Prostate gland (tissue), 2 donors: ENCODE measurements around the gene CD9. TPM values are rescaled to one million over a fixed set of nuclear protein-coding genes. Genes with fewer than 3 reads are reported as not detected.

Experiments used
- DNase-seq: peaks from one replicate; pipeline ENCODE4 v3.0.0-alpha.2; 2019; ENCODE audit warnings: low spot score
- H3K27ac ChIP-seq, 2 donors: fragments of 200-600 bp; sonication (generic); 2 replicates each; pipeline ENCODE4 v1.5.1; 2017 to 2019
- H3K27me3 ChIP-seq: fragments of 200-600 bp; sonication (generic); replicated peaks from 2 replicates; pipeline ENCODE4 v1.5.1; 2019; ENCODE audit not compliant: insufficient read depth
- H3K36me3 ChIP-seq, 2 donors: fragments of 200-600 bp; sonication (generic); 1 replicate in 1 of 2; 2 replicates in 1 of 2; pipeline versions ENCODE4 v1.5.1 to v1.8.1; 2017 to 2019
- H3K4me1 ChIP-seq: fragments of 200-600 bp; sonication (generic); replicated peaks from 2 replicates; pipeline ENCODE4 v1.5.1; 2019
- H3K4me3 ChIP-seq, 2 donors: fragments of 200-600 bp; sonication (generic); 2 replicates each; pipeline ENCODE4 v1.5.1; 2017 to 2019
- H3K9me3 ChIP-seq: fragments of 200-600 bp; sonication (generic); 2 replicates; pipeline ENCODE4 v1.5.1; 2017
- POLR2A ChIP-seq: fragments of 450-650 bp; IDR thresholded peaks from one replicate; pipeline ENCODE4 v1.6.1; 2016; ENCODE audit warnings: antibody characterized with exemption, mild to moderate bottlenecking
- POLR2AphosphoS5 ChIP-seq: sonication (generic); formaldehyde crosslinking; IDR thresholded peaks from one replicate; pipeline ENCODE4 v1.6.1; 2017; ENCODE audit warnings: antibody characterized with exemption
- WGBS: methylation state at CpG from one replicate; pipeline ENCODE4 v1.1.5; 2018; 5-methylcytosine and 5-hydroxymethylcytosine counted together
- intact Hi-C: fragments of 100-400 bp; cut with DNase I; formaldehyde crosslinking; loops from one replicate; pipeline ENCODE4 v1.14.2; 2022
- total RNA-seq, 2 donors: library from RNA; depleted of rRNA; stranded (reverse); fragments of >200 nt; gene quantifications; one replicate each; pipeline ENCODE4 v1.1.0, GENCODE V29; 2016
- TF ChIP-seq, protein P1 (sequence below), 4 experiments: fragments of 200-600 bp in 2 of 4; fragments of 450-650 bp in 2 of 4; sonication (generic) in 2 of 4; IDR thresholded peaks; 1 replicate in 3 of 4; 2 replicates in 1 of 4; pipeline ENCODE4 v1.5.1; 2016 to 2019; ENCODE audit warnings: antibody characterized with exemption in 4 of 4, mild to moderate bottlenecking in 2 of 4, moderate library complexity in 2 of 4

The CD9 gene
- total RNA-seq, 2 donors from 2014 or later: 198 to 845 TPM

DNA sequence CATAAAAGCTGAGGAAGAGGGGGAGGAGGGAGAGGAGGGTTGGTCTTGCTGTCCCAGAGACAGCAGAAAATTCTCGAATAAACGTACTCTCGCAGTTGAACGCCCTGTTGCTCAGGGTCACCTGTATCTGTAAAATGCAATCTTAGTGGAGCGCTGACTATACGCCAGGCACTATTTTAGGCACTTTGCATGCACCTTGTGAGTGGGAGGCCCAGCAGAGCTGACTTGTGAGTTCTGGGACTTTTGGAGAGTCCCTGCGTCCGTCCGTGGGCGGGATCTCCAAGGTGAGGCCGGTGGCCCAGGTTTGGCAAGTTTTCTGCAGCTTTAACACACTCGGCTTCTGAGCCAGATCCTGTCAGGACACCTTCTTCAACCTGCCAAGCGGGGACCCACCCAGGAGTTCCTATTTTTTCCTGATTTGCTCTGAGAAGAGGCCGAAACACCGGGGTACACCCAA lies 77.8 kb downstream of the CD9 start:
- intact Hi-C loops: loop anchor here (1.0 to 5.0 kb wide), 2 partner anchors 46 to 83 kb away; no protein-coding TSS in a partner anchor
- no peaks in the 10 kb centered on the region for H3K9me3 ChIP-seq
- no peaks in the 10 kb centered on the region for H3K27me3 ChIP-seq
- H3K36me3 ChIP-seq: no peaks in the 10 kb centered on the region
- WGBS: 13% methylated on average over 15 of the region's 15 CpGs
- peak overlapping the region; percentile 94 to 99 for H3K27ac ChIP-seq
- TF ChIP-seq, protein P1, sequence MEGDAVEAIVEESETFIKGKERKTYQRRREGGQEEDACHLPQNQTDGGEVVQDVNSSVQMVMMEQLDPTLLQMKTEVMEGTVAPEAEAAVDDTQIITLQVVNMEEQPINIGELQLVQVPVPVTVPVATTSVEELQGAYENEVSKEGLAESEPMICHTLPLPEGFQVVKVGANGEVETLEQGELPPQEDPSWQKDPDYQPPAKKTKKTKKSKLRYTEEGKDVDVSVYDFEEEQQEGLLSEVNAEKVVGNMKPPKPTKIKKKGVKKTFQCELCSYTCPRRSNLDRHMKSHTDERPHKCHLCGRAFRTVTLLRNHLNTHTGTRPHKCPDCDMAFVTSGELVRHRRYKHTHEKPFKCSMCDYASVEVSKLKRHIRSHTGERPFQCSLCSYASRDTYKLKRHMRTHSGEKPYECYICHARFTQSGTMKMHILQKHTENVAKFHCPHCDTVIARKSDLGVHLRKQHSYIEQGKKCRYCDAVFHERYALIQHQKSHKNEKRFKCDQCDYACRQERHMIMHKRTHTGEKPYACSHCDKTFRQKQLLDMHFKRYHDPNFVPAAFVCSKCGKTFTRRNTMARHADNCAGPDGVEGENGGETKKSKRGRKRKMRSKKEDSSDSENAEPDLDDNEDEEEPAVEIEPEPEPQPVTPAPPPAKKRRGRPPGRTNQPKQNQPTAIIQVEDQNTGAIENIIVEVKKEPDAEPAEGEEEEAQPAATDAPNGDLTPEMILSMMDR (IDR thresholded peaks at IDR 0.05): no peak
- TF ChIP-seq POLR2A: no peak
- TF ChIP-seq POLR2AphosphoS5: peak; percentile 44
- peaks cover 31% of the 10 kb centered on the region for H3K4me1 ChIP-seq
- peak; percentile 86 for DNase-seq
- peak overlapping the region; percentile 45 to 59 for H3K4me3 ChIP-seq

DNA sequence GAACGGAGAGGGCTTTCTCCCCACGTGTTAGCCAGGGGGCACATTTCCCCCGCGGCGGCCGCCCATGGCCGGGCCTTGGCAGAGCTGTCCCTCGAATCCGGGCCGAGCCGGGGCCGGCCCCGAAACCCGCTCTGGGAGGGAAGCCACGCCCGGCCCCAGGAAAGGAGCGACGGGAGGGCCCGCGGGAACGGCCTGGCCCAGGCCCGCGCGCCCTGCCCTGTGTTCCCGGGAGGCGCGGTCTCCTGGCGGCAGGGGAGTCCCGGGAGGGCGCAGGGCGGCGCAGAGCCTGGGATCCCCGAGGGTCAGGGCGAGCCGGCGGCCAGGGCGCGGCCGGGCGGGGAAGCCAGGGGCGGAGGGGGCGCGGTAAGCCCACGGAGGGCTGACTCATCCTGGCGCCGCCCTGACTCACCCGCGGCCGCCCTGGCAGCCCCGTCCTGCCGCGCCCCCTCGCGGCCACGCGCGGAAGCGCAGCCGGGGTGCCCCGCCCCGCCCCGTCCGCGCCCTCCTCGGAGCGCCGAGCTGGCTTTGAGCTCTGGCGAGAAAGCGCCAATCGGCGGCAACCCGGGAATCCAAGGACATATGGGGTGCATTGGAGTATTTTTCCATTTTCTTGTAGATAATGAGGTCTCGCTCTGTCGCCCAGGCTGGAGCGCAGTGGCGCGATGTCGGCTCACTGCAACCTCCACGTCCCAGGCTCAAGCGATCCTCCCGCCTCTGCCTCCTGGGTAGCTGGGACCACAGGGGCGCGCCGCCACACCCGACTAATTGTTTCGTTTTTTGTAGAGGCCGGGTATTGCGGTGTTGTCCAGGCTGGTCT lies 78.4 kb downstream of the CD9 start:
- Histone ChIP-seq H3K9me3 (no peaks in the 10 kb centered on the region), H3K36me3 (no peaks in the 10 kb centered on the region), H3K27me3 (no peaks in the 10 kb centered on the region), H3K27ac (peak overlapping the region; percentile 94 to 99), H3K4me3 (peak overlapping the region; percentile 45 to 59), H3K4me1 (peaks cover 26% of the 10 kb centered on the region)
- no peak for TF ChIP-seq POLR2AphosphoS5
- TF ChIP-seq, protein P1 (IDR thresholded peaks at IDR 0.05): peak; percentile 98 to 100 (median 99)
- peak; percentile 47 for TF ChIP-seq POLR2A
- intact Hi-C loops: loop anchor here (1.0 to 5.0 kb wide), 2 partner anchors 46 to 83 kb away; no protein-coding TSS in a partner anchor
- DNase-seq: peak; percentile 84
- WGBS: 15% methylated on average over 60 of the region's 88 CpGs

DNA sequence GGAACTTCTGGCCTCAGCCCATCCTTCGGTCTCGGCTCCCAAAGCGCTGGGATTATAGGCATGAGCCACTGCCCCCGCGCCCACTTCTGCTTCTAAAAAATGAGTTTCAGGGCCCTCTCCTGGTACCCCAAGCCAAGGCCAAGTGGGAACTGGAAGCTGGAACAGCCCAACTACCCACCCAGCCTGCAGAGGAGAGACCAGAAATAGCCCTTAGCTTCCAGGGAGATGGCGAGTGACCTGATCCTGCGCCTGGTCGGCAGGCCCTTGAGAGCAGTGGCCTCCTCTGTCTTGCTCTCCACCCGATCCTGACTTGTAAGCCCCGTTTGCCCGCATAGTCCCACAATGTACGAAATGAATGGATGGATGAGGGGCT lies 79.0 kb downstream of the CD9 start:
- 93% methylated on average over 12 of the region's 12 CpGs for WGBS

DNA sequence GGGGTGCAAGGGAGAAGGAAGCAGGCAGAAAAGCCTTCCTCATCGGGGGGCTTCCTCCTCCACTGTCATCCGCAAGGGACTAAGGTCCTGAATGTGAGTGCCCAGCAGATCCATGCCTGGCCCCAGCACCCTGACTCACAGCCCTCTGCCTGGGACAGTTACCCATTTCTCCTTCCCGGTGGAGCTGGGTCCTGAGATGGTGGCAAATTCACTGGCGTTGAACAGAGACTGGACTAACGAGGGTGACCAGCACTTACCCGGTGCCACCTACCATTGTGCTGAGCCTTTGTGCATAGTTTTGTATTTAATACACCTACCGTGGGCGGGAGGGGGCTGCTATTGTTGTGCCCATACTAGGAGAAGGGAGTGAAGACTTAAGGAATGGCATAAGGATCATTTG lies 79.4 kb downstream of the CD9 start:
- 79% methylated on average over 8 of the region's 8 CpGs for WGBS
- TF ChIP-seq POLR2A: no peak
- TF ChIP-seq, protein P1 (IDR thresholded peaks at IDR 0.05): no peak
- TF ChIP-seq POLR2AphosphoS5: no peak
- Histone ChIP-seq H3K4me1 (peaks cover 17% of the 10 kb centered on the region), H3K9me3 (no peaks in the 10 kb centered on the region), H3K27me3 (no peaks in the 10 kb centered on the region), H3K27ac (peak overlapping the region; percentile 94 to 99), H3K4me3 (no peak overlapping the region), H3K36me3 (no peaks in the 10 kb centered on the region)
- intact Hi-C loops: loop anchor here (5.0 to 10.0 kb wide), 2 partner anchors 47 to 295 kb away; no protein-coding TSS in a partner anchor
- no peak for DNase-seq

More for the DNA sequence above, 79.0 kb downstream of the CD9 start:
- Histone ChIP-seq H3K4me3 (no peak overlapping the region), H3K4me1 (peaks cover 20% of the 10 kb centered on the region), H3K27me3 (no peaks in the 10 kb centered on the region), H3K36me3 (no peaks in the 10 kb centered on the region), H3K27ac (peak overlapping the region; percentile 94 to 99), H3K9me3 (no peaks in the 10 kb centered on the region)
- intact Hi-C loops: loop anchor here (5.0 kb wide), 1 partner anchor 47 kb away; no protein-coding TSS in a partner anchor
- DNase-seq: no peak
- TF ChIP-seq, protein P1 (IDR thresholded peaks at IDR 0.05): no peak
- TF ChIP-seq POLR2AphosphoS5: no peak
- TF ChIP-seq POLR2A: no peak
